Large intestine (tissue), 3 donors: Measurements from ENCODE around the gene FAM78B. TPM values are rescaled to one million over a fixed set of nuclear protein-coding genes. Genes with fewer than 3 reads are reported as not detected.

Experiments
- DNase-seq, 2 donors: peaks; one replicate each; pipeline versions ENCODE4 v3.0.0 to v3.0.0-alpha.2; 2013
- H3K27ac ChIP-seq: one replicate; pipeline ENCODE4 v1.5.1; 2013; ENCODE audit warnings: low read length
- H3K27me3 ChIP-seq: 2 replicates; pipeline ENCODE4 v1.6.1; 2013; ENCODE audit warnings: low read length; ENCODE audit not compliant: control insufficient read depth, insufficient read depth
- H3K36me3 ChIP-seq: 2 replicates; pipeline ENCODE4 v1.6.1; 2013; ENCODE audit warnings: low read length; ENCODE audit not compliant: control insufficient read depth, insufficient read depth
- H3K4me1 ChIP-seq: one replicate; pipeline ENCODE4 v1.6.1; 2013; ENCODE audit warnings: low read length; ENCODE audit not compliant: control insufficient read depth, insufficient read depth
- H3K4me3 ChIP-seq: one replicate; pipeline ENCODE4 v1.5.1; 2013; ENCODE audit warnings: low read length
- H3K9me3 ChIP-seq: one replicate; pipeline ENCODE4 v1.6.1; 2013; ENCODE audit warnings: mild to moderate bottlenecking, low read depth, low read length, moderate library complexity; ENCODE audit not compliant: control insufficient read depth
- WGBS: methylation state at CpG from one replicate; pipeline ENCODE4 v1.1.5; 2013; ENCODE audit warnings: low lambda C conversion rate; ENCODE audit not compliant: insufficient coverage; 5-methylcytosine and 5-hydroxymethylcytosine counted together
- polyA plus RNA-seq: library from polyadenylated mRNA; unstranded; fragments of 120-200 nt; gene quantifications from one replicate; pipeline ENCODE4 v1.2.1, GENCODE V29; 2013

The FAM78B gene
- polyA plus RNA-seq, 1 donor = 3.5 TPM

DNA sequence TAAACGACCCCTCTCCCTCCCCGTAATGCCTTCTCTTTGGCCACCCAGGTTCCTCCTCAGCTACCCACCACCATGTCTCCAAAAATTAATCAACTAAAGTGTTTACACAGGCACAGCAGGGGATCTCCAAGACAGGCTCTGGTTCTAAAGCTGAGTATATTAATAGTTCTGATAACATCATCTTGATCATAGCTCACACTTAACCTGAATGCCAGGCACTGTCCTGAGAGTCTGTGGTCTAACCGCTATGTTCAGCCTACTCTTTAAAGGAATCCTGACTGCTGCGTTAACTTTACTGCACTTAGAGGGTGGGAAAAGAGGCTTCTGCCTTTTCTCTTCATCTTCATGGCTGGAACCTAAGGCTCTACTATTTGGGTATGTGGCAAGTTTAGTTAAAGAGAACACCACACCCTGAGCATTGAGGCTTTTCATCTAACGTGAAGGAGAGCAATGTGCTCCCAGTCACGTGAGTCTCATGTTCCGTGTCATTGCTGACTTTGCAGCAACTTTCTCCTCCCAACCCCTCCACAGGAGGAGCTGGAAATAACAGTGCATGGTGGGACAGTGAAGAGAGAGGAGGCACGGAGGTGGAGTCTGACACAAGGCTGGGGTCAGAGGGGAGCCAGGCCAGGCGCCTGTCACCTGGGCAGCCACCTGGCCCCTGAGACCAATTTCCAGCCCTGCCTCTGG is 86.4 kb downstream of the FAM78B start:
- no peak overlapping the region for H3K27ac ChIP-seq
- H3K4me1 ChIP-seq = no peaks in the 10 kb centered on the region
- H3K27me3 ChIP-seq = no peaks in the 10 kb centered on the region
- no peaks in the 10 kb centered on the region for H3K36me3 ChIP-seq
- no peak overlapping the region for H3K4me3 ChIP-seq
- DNase-seq = peak in 1 of 2 donors; percentile 13
- WGBS = no CpG with 5 or more reads among the region's 9 CpGs
- no peaks in the 10 kb centered on the region for H3K9me3 ChIP-seq

DNA sequence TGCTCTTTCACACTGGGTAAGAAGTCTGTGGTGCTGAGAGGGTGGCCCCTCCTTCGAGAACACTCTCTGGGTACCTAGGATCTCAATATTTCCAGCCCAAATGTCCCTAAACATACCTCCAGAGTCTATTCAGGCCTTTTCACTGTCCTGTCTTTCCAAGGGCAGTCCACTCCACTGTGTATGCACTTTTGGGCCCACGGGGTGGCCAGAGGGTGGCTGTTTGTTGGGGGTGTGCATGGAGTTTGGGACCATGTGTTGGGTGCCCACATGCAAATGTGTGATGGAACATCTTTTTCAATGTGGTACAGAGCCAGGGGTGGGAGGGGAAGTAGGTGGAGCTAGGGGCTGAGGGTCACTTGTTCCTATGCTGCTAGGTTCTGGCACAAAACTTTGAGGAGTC is 87.5 kb downstream of the FAM78B start:
- WGBS = no CpG with 5 or more reads among the region's 2 CpGs
- H3K4me3 ChIP-seq = no peak overlapping the region
- H3K4me1 ChIP-seq = no peaks in the 10 kb centered on the region
- no peaks in the 10 kb centered on the region for H3K36me3 ChIP-seq
- DNase-seq = no peak
- H3K9me3 ChIP-seq = no peaks in the 10 kb centered on the region
- H3K27ac ChIP-seq = no peak overlapping the region
- H3K27me3 ChIP-seq = no peaks in the 10 kb centered on the region

DNA sequence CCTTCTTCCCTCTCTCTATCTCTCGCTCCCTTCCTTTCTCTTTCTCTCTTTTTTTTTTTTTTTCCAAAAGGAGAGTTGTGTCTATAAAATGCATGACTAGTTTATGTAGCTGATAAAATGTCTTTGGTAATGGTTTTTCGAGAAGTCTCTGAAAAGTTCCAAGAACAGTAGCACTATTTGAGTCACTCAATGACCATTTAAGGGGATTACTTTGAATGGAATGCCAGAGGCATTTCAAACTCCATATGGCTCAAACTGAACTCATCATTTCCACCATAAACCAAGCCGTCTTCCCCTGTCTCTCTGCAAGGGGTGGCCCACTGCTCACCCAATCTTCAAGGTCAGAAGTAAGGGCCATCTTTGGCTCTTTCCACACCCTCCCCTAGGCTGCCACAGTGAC is 93.3 kb downstream of the FAM78B start:
- H3K4me3 ChIP-seq = no peak overlapping the region
- H3K27me3 ChIP-seq = no peaks in the 10 kb centered on the region
- no peaks in the 10 kb centered on the region for H3K4me1 ChIP-seq
- no CpG with 5 or more reads among the region's 3 CpGs for WGBS
- H3K27ac ChIP-seq = no peak overlapping the region
- H3K9me3 ChIP-seq = no peaks in the 10 kb centered on the region
- DNase-seq = no peak
- H3K36me3 ChIP-seq = no peaks in the 10 kb centered on the region

DNA sequence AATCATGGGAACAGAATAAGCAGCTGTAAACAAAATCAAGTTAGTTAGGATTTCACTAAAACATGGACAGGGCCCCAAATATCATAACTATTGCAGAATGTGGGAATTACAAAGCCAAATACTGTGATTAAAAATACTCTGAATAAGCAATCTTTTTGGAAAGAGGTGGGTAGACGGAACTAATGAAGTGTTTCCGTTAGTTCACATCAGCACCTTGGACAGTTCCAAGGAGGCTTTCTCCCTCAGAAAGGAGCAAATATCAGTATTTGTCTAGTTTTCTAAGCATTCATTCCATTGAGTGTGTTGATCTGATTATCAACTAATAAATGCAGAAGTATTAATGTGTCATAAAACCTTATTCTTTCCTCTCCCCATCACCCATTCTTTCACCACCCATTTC is 97.4 kb downstream of the FAM78B start:
- DNase-seq = no peak
- H3K27ac ChIP-seq = no peak overlapping the region
- H3K4me1 ChIP-seq = no peaks in the 10 kb centered on the region
- H3K27me3 ChIP-seq = no peaks in the 10 kb centered on the region
- H3K9me3 ChIP-seq = no peaks in the 10 kb centered on the region
- no peak overlapping the region for H3K4me3 ChIP-seq
- no CpG with 5 or more reads among the region's 2 CpGs for WGBS
- H3K36me3 ChIP-seq = no peaks in the 10 kb centered on the region

DNA sequence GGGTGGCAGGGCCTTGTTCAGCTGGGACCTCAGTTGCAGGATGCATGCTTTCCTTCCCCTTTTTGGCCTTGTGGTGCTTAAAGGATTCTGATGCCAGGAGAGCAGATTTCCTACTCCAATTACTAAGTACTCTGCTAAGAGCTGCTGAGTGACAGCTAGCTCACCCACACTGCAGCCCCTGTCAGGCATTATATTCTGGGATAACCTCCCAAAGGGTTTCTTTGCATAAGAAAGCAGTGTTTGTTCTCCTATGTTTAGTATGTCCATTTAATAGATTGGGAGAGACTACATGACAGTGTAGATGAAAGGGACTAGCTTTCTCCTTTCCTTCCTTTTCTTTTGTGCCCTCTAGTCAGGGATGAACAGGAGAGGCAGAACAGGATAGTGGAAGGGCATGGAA is 100.7 kb downstream of the FAM78B start:
- Histone ChIP-seq H3K9me3 (no peaks in the 10 kb centered on the region), H3K4me3 (no peak overlapping the region), H3K27me3 (no peaks in the 10 kb centered on the region), H3K4me1 (no peaks in the 10 kb centered on the region), H3K27ac (no peak overlapping the region), H3K36me3 (no peaks in the 10 kb centered on the region)
- no peak for DNase-seq

DNA sequence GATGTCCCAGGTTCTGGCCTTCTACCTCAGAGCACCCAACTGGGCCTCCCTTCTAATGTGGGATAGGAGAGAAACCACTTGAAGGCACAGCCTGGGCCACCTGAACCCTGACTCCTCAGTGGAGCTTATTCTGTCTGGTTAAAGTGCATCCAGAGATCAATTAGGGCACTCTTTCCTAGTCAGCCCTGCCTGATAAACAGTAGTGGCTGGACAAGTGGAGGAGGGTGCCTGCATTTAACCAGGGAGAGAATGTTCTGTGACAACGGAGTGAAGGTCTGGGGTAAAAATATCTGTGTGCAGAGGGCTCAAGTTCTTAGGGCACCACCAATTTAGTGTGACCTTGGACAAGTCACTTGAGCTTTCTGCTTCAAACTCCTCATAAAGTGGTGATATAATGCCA is 101.8 kb downstream of the FAM78B start:
- no peaks in the 10 kb centered on the region for H3K36me3 ChIP-seq
- no CpG with 5 or more reads among the region's 1 CpG for WGBS
- no peak overlapping the region for H3K27ac ChIP-seq
- DNase-seq = no peak
- no peaks in the 10 kb centered on the region for H3K27me3 ChIP-seq
- H3K9me3 ChIP-seq = no peaks in the 10 kb centered on the region
- H3K4me1 ChIP-seq = no peaks in the 10 kb centered on the region
- no peak overlapping the region for H3K4me3 ChIP-seq

DNA sequence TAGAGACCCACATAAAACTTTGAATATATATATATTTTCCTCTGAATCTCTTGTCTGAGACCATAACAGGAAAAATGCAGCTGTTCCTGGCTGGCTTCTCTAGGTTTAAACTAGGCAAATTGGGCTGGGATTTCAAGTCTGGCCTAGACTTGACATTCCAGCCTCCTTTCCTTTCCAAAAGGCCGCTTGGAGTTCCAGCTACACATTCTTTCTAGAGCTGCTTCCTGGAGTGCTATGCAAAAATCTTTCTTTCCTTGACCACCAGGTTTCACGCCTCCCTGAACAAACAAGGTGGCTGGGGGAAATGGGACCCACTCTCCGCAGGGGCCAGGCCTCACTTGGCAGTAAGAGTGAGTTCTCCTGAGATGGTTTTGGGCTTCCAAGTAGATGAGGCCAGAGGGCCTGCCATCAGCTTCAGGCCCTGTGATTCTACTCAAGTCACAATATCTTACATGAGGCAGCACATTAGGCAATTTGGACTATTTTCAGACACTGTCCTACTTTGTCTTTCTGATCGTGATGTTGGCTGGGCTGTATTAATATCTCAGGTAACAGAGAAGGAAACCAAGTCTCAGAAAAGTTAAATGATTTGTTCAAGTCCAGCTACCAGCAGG is 102.4 kb downstream of the FAM78B start:
- WGBS = no CpG with 5 or more reads among the region's 4 CpGs
- no peak for DNase-seq
- Histone ChIP-seq H3K27ac (no peak overlapping the region), H3K27me3 (no peaks in the 10 kb centered on the region), H3K36me3 (no peaks in the 10 kb centered on the region), H3K4me3 (no peak overlapping the region), H3K9me3 (no peaks in the 10 kb centered on the region), H3K4me1 (no peaks in the 10 kb centered on the region)

DNA sequence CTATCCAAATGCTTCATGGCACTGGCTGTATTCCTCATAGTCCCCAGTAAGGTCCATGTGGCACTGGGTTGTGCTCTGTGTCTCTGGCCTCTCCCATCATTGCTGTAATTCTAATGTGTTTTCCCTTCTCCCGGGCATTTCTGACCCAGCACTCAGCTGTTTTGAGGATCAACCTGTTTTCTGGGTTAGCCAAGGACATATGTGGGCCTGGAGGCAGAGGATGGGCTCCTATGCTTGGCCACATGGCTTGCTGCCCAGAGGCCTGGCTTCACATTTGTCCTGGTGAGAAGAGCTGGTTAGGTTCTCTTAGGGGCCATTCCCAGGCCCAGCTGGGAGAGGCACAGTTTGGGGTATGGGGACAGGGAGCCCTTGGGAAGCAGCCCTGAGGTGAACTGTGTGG is 103.1 kb downstream of the FAM78B start:
- no peaks in the 10 kb centered on the region for H3K36me3 ChIP-seq
- no peak overlapping the region for H3K4me3 ChIP-seq
- H3K27me3 ChIP-seq = no peaks in the 10 kb centered on the region
- WGBS = no CpG with 5 or more reads among the region's 1 CpG
- no peaks in the 10 kb centered on the region for H3K9me3 ChIP-seq
- H3K27ac ChIP-seq = no peak overlapping the region
- DNase-seq = no peak
- H3K4me1 ChIP-seq = no peaks in the 10 kb centered on the region

DNA sequence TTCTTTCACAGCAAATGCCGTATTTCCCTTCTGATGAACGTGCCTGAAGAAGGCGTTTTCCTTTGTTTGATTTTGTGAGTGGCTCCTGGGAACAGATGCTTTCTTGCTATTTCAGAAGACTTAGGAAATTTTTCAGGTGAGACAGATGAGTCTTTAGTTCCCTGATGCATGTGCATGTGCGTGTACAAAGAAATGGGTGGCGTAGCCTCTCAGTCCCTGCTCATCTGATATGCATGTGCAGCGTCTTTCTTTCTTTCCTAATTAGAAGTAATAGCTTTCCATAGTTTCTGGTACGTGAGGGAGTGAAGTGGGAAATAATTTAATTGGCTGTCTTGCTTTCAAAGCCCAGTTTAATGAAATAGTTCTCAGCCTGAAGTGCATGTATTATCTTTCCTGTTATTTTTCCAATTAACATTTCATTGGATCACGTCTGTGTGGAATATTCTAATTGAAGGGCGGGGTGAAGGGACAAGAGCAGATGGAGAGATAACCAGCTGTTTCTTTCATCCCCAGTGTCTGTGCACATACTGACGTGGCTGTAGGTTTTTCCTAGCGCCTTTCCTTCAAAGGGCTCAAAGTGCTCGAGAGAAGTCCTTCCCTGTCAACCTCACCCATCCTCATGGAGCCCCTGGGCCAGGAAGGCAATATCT is 104.3 kb downstream of the FAM78B start:
- DNase-seq = no peak
- Histone ChIP-seq H3K4me1 (no peaks in the 10 kb centered on the region), H3K36me3 (no peaks in the 10 kb centered on the region), H3K27me3 (no peaks in the 10 kb centered on the region), H3K27ac (no peak overlapping the region), H3K4me3 (no peak overlapping the region), H3K9me3 (no peaks in the 10 kb centered on the region)
- 70% methylated on average over 4 of the region's 12 CpGs for WGBS

DNA sequence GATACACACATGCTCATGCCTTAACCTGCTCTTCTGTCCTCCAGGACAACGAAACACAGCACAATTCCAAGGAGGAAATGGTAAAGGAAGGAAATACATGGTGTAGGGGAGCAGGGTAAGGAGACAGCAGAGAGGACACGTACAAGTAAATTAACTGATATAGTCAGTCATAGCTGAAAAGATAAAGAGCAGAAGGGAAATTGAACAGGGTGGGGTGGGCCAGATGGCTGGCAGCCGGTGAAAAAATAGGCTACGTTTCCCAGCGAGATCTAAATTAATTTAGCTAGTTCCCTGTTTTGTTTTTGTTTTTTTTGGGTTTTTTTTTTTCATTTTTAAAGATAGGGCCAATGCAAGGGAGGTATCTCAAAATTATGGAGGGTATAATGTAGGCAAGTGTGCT is 109.2 kb downstream of the FAM78B start:
- H3K9me3 ChIP-seq = no peaks in the 10 kb centered on the region
- H3K27ac ChIP-seq = no peak overlapping the region
- 74% methylated on average over 4 of the region's 5 CpGs for WGBS
- H3K36me3 ChIP-seq = no peaks in the 10 kb centered on the region
- no peak overlapping the region for H3K4me3 ChIP-seq
- H3K4me1 ChIP-seq = no peaks in the 10 kb centered on the region
- DNase-seq = no peak
- H3K27me3 ChIP-seq = no peaks in the 10 kb centered on the region

DNA sequence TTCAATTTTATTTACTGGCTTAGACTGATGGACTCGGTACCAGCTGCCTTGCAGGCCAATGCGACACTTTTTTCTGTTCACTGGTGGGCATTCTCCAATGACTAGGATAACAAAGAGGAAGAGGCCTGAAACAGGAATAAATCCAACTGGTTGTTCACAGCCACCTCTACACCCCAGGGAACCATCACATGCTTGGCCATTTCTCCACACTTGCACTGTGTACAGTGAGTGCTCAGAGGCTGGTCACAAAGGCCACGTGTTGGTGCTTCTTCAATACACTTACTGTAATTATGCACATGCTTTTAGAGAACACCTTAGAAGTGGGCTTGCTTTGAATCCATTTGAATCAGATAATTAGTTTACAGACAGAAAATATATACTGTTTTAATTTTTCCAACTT is 113.4 kb downstream of the FAM78B start:
- no peaks in the 10 kb centered on the region for H3K4me1 ChIP-seq
- H3K36me3 ChIP-seq = no peaks in the 10 kb centered on the region
- H3K27me3 ChIP-seq = no peaks in the 10 kb centered on the region
- no peak for DNase-seq
- WGBS = no CpG with 5 or more reads among the region's 3 CpGs
- no peak overlapping the region for H3K4me3 ChIP-seq
- H3K9me3 ChIP-seq = no peaks in the 10 kb centered on the region
- no peak overlapping the region for H3K27ac ChIP-seq
